Skeletal muscle tissue (tissue), 4 donors: ENCODE results near the gene MCF2L. TPM values are rescaled to one million over a fixed set of nuclear protein-coding genes. Genes with fewer than 3 reads are reported as not detected.
A peak's percentile ranks its signal among the peaks of the same experiment; 100 is the strongest.

Experiments
- H3K27ac ChIP-seq: one replicate; pipeline ENCODE4 v1.7.0; 2013; ENCODE audit warnings: mild to moderate bottlenecking, low read depth, low read length, inconsistent platforms
- H3K27me3 ChIP-seq, 3 donors: one replicate each; pipeline ENCODE4 v1.7.0; 2013; ENCODE audit warnings: low read length in 3 of 3; ENCODE audit not compliant: control insufficient read depth in 3 of 3, insufficient read depth in 3 of 3
- H3K36me3 ChIP-seq, 3 donors: one replicate each; pipeline ENCODE4 v1.7.0; 2013; ENCODE audit warnings: low read length in 3 of 3; ENCODE audit not compliant: control insufficient read depth in 3 of 3, insufficient read depth in 3 of 3
- H3K4me1 ChIP-seq, 3 donors: one replicate each; pipeline ENCODE4 v1.7.0; 2013; ENCODE audit warnings: low read length in 3 of 3, mild to moderate bottlenecking in 3 of 3; ENCODE audit not compliant: control insufficient read depth in 3 of 3, insufficient read depth in 3 of 3
- H3K4me3 ChIP-seq, 3 donors: one replicate each; pipeline ENCODE4 v1.7.0; 2013; ENCODE audit warnings: low read length in 3 of 3
- H3K9ac ChIP-seq, 3 donors: one replicate each; pipeline ENCODE4 v1.7.0; 2013; ENCODE audit warnings: low read length in 3 of 3, mild to moderate bottlenecking in 3 of 3, moderate library complexity in 2 of 3, low read depth in 1 of 3
- H3K9me3 ChIP-seq, 3 donors: one replicate each; pipeline ENCODE4 v1.7.0; 2013; ENCODE audit warnings: low read length in 3 of 3; ENCODE audit not compliant: control insufficient read depth in 3 of 3
- total RNA-seq: library from RNA; depleted of rRNA; stranded (reverse); fragments of >200 nt; gene quantifications from one replicate; pipeline ENCODE4 v1.2.3, GENCODE V29; 2014
- donor health status: Osteomylitis.

Gene MCF2L
- total RNA-seq, 1 donor from 2014 or later = 18.3 TPM

GRCh38 chr13:113060557-113061270, 91.7 kb downstream of the MCF2L start:
- Histone ChIP-seq H3K36me3 (no peaks in the 10 kb centered on the region), H3K9ac (no peak overlapping the region), H3K4me3 (no peak overlapping the region), H3K9me3 (no peaks in the 10 kb centered on the region), H3K27me3 (peaks cover 4 to 13% (median 10%) of the 10 kb centered on the region in 3 donors), H3K4me1 (peaks cover 0 to 4% (median 2%) of the 10 kb centered on the region in 3 donors), H3K27ac (no peak overlapping the region)

DNA sequence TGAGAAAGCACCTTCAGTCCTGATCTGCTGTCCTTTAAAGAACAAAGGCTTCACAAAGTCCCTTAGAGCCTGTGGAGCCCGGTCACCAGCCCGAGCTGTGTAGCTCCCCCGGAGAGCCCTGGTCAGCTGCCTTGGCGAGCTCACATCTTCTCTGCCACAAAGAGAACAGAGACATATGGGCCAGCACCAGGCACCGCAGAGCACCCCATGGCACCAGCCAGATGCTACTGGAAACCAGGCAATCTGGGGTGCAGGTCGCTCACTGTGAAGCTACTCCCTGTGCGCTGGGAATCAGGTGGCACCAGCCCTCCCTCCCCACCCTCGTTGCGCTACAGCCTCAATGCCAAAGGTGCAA, 92.2 kb downstream of the MCF2L start:
- Histone ChIP-seq H3K9me3 (no peaks in the 10 kb centered on the region), H3K9ac (no peak overlapping the region), H3K4me1 (peaks cover 0 to 4% (median 2%) of the 10 kb centered on the region in 3 donors), H3K27ac (no peak overlapping the region), H3K4me3 (no peak overlapping the region), H3K36me3 (no peaks in the 10 kb centered on the region), H3K27me3 (peaks cover 0 to 14% (median 9%) of the 10 kb centered on the region in 3 donors)

DNA sequence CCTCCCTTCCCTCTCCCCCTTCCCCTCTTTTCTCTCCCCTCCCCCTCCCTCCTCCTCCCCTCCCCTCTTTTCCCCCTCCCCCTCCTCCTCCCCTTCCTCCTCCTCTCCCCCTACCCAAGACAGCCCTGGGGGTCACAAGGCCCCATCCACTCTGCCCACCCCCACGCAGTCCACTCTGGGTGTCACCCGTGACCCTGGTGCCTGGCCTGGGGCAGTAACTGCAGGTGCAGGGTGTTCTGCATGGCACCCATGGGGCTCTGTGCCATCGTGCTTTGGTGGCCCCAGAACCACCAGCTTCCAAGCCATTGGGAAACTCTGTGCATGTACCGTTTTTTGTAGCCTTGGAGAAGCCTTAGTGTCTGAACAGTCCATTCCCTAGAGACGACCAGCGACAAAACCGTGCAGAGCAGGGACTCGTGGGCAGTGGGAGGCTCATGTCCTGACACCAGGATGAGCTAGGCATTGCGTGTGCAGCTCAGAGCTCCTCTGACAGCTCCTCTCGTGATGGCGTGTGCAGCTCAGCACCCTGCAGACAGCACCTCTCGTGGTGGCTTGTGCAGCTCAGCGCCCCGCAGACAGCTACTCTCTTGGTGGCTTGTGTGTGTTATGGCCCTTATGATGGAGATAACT, 92.9 kb downstream of the MCF2L start:
- Histone ChIP-seq H3K27me3 (peaks cover 0 to 15% (median 10%) of the 10 kb centered on the region in 3 donors), H3K9ac (no peak overlapping the region), H3K36me3 (no peaks in the 10 kb centered on the region), H3K9me3 (no peaks in the 10 kb centered on the region), H3K4me1 (peaks cover 0 to 4% (median 2%) of the 10 kb centered on the region in 3 donors), H3K27ac (no peak overlapping the region), H3K4me3 (no peak overlapping the region)

DNA sequence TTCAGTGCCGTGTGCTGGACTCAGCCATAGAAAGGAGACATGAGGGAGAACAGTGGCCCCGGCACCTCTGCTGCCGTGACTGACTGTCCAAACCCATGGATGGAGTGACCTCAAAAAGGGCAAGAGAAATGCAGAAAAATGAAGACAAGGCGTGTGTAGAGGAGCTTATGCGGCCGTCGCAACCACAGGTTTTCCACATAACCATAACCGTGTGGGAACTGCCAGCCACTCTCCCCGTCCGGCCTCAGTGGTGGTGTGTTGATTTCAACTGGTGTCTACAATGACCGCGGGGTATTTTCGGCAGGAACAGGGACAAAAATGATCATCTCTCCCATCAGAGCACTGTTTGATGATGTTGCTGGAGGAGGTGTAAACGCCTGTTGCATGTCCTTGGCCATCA, 93.7 kb downstream of the MCF2L start:
- peaks cover 0 to 4% (median 2%) of the 10 kb centered on the region in 3 donors for H3K4me1 ChIP-seq
- no peak overlapping the region for H3K4me3 ChIP-seq
- H3K36me3 ChIP-seq = no peaks in the 10 kb centered on the region
- no peak overlapping the region for H3K27ac ChIP-seq
- no peaks in the 10 kb centered on the region for H3K9me3 ChIP-seq
- peaks cover 0 to 15% (median 10%) of the 10 kb centered on the region in 3 donors for H3K27me3 ChIP-seq
- H3K9ac ChIP-seq = no peak overlapping the region

GRCh38 chr13:113063091-113063491, 94.1 kb downstream of the MCF2L start:
- Histone ChIP-seq H3K27ac (no peak overlapping the region), H3K4me3 (no peak overlapping the region), H3K9ac (no peak overlapping the region), H3K4me1 (peaks cover 0 to 4% (median 2%) of the 10 kb centered on the region in 3 donors), H3K36me3 (no peaks in the 10 kb centered on the region), H3K9me3 (no peaks in the 10 kb centered on the region), H3K27me3 (peaks cover 0 to 15% (median 10%) of the 10 kb centered on the region in 3 donors)

DNA sequence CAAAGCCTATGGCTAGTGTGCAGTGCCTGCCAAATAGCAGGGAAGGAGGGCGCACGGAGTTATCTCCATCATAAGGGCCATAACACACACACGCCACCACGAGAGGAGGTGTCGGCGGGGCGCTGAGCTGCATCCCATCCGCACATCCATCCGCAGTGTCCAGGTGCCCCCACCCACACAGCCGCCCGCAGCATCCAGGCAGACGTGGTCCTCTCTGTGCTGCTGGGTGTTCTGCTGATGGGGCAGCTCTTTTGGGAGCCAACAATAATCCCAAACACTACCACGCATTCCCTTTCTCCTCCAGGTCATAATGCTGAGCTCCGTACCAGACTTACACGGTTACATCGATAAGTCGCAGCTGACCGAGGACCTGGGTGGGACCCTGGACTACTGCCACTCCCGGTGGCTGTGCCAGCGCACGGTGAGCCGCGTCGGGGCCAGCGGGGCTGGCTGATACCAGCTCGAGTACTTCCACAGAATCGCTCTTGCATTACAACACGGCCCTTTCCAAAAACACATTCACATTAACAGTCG, 95.1 kb downstream of the MCF2L start:
- Histone ChIP-seq H3K36me3 (no peaks in the 10 kb centered on the region), H3K9ac (no peak overlapping the region), H3K4me1 (peaks cover 0 to 4% (median 2%) of the 10 kb centered on the region in 3 donors)

GRCh38 chr13:113064534-113065405, 95.8 kb downstream of the MCF2L start:
- Histone ChIP-seq H3K9me3 (no peaks in the 10 kb centered on the region), H3K27me3 (peaks cover 0 to 15% (median 10%) of the 10 kb centered on the region in 3 donors), H3K9ac (peak overlapping the region in 1 of 3 donors; percentile 16), H3K36me3 (no peaks in the 10 kb centered on the region), H3K4me1 (peaks cover 0 to 4% (median 2%) of the 10 kb centered on the region in 3 donors), H3K27ac (no peak overlapping the region), H3K4me3 (peak overlapping the region in 2 of 3 donors; percentile 33 to 60)

More for the DNA sequence above, 95.1 kb downstream of the MCF2L start:
- Histone ChIP-seq H3K27ac (no peak overlapping the region), H3K9me3 (no peaks in the 10 kb centered on the region), H3K27me3 (peaks cover 0 to 15% (median 10%) of the 10 kb centered on the region in 3 donors), H3K4me3 (no peak overlapping the region)

DNA sequence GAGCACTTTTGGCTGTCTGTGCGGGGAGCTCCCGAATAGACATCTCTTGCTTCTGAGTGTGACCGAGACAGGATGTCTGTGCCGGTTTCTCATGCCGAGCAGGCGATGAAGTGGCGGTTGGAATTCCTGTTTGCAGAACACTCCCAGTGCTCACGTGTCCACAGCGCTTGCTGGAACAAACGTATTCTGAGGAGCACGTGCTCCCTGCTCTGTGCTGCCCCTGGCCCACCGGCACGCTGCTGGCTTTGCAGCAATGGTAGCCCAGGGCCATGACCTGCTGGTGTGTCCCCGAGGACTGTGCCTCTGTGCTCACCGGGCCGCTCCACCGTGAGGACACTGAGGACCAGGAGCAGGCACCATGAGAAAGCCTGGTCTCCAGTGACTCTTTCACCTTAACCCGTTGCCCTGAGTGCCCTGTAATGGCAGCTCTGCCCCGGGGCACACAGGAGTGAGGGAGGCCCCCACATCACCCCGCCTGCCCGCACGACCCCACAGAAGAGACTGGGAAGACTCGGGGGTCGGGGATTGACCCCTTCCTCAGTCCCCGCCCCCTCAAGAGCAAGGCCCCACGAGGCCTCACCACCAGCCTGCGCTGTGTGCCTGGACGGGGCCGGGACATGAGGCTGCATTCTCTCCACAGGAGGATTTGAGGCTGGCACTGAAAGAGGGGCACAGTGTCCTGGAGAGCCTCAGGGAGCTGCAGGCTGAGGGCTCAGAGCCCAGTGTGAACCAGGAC, 96.6 kb downstream of the MCF2L start:
- Histone ChIP-seq H3K27me3 (peaks cover 0 to 15% (median 10%) of the 10 kb centered on the region in 3 donors), H3K9ac (no peak overlapping the region), H3K4me1 (peaks cover 0 to 4% (median 2%) of the 10 kb centered on the region in 3 donors), H3K27ac (no peak overlapping the region), H3K9me3 (no peaks in the 10 kb centered on the region), H3K4me3 (peak overlapping the region in 2 of 3 donors; percentile 29 to 33), H3K36me3 (no peaks in the 10 kb centered on the region)

DNA sequence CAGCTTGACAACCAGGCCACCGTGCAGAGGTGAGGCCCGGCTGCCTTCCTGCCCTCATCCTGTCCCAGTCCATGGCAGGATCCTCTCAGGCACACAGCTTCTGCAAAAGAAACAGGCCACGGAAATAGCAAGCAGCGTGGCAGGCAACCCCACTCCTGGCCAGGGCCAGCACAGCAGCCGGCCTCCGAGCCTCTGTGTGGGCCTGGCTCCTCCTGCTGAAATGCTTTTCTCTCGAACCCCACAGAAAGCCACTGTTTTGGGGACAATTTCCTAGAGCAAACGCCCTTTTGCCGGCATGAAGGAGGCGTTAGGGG, 97.1 kb downstream of the MCF2L start:
- Histone ChIP-seq H3K36me3 (no peaks in the 10 kb centered on the region), H3K4me3 (no peak overlapping the region), H3K4me1 (peaks cover 0 to 4% (median 2%) of the 10 kb centered on the region in 3 donors)

More for the DNA sequence above, 97.1 kb downstream of the MCF2L start:
- Histone ChIP-seq H3K27ac (no peak overlapping the region), H3K27me3 (peaks cover 0 to 15% (median 10%) of the 10 kb centered on the region in 3 donors), H3K9ac (no peak overlapping the region), H3K9me3 (no peaks in the 10 kb centered on the region)
